Astrocyte (in vitro differentiated cells and primary cell): Measurements from ENCODE around the gene SOX4.

Source experiments
- CTCF ChIP-seq: IDR thresholded peaks from 2 replicates; pipeline ENCODE4 v1.5.1; 2011; ENCODE audit warnings: low read depth, mild to moderate bottlenecking, inconsistent platforms, low read length, moderate library complexity; ENCODE audit not compliant: insufficient read depth
- EZH2 ChIP-seq: IDR thresholded peaks from 2 replicates; pipeline ENCODE4 v1.6.1; 2012; ENCODE audit warnings: mild to moderate bottlenecking, low read length, inconsistent platforms; ENCODE audit not compliant: insufficient read depth

- no peak for TF ChIP-seq CTCF
- TF ChIP-seq EZH2, result no peak
These were observed 16.4 kb downstream of the SOX4 start for GRCh38 chr6:21609881-21610329.
